ENCODE results near the gene TAGLN. TPM values are rescaled to one million over a fixed set of nuclear protein-coding genes. Genes with fewer than 3 reads are reported as not detected.

TAGLN gene
- total RNA-seq, 2 donors from 2014 or later, result 228 to 412 TPM

- no peaks in the 10 kb centered on the region for H3K9me3 Mint-ChIP-seq
- H3K4me3 ChIP-seq (ENCODE audit: low read length), result no peak overlapping the region
- 91 to 100% methylated on average over 1 of the region's 1 CpG for WGBS, 2 experiments (ENCODE audit: insufficient coverage in 1 of 2, insufficient read length in 1 of 2)
- H3K36me3 Mint-ChIP-seq (ENCODE audit: low read depth), result peaks cover 70% of the 10 kb centered on the region
- no peaks in the 10 kb centered on the region for H3K27me3 ChIP-seq (ENCODE audit: control insufficient read depth, insufficient read depth, low read length, poor library complexity, severe bottlenecking)
- H3K27ac ChIP-seq (ENCODE audit: low read depth, low read length), result no peak overlapping the region
- H3K27ac Mint-ChIP-seq, result no peak overlapping the region
- no peak for TF ChIP-seq CTCF (conservative IDR thresholded peaks at IDR 0.05)
- no peaks in the 10 kb centered on the region for H3K4me1 ChIP-seq (ENCODE audit: control insufficient read depth, insufficient read depth, low read length)
- peaks cover 8% of the 10 kb centered on the region for H3K4me1 Mint-ChIP-seq
- no peak overlapping the region for H3K9ac ChIP-seq (ENCODE audit: extremely low read depth, low read length, poor library complexity, severe bottlenecking)
- no peak for DNase-seq
- peaks cover 88% of the 10 kb centered on the region for H3K36me3 ChIP-seq (ENCODE audit: control insufficient read depth, insufficient read depth, low read length)
- no peaks in the 10 kb centered on the region for H3K27me3 Mint-ChIP-seq (ENCODE audit: insufficient read depth)
- H3K9me3 ChIP-seq (ENCODE audit: control insufficient read depth, low read length), result no peaks in the 10 kb centered on the region
- H3K4me3 Mint-ChIP-seq, result no peak overlapping the region
These were observed 32.7 kb upstream of the TAGLN start for GRCh38 chr11:117166491-117166890.

- no peak for DNase-seq
- Mint-ChIP-seq H3K4me1 (peaks cover 25% of the 10 kb centered on the region), H3K9me3 (no peaks in the 10 kb centered on the region), H3K27me3 (ENCODE audit: insufficient read depth) (no peaks in the 10 kb centered on the region), H3K4me3 (no peak overlapping the region), H3K36me3 (ENCODE audit: low read depth) (peaks cover 43% of the 10 kb centered on the region), H3K27ac (no peak overlapping the region)
- Histone ChIP-seq H3K4me3 (ENCODE audit: low read length) (no peak overlapping the region), H3K36me3 (ENCODE audit: control insufficient read depth, insufficient read depth, low read length) (peaks cover 82% of the 10 kb centered on the region), H3K27ac (ENCODE audit: low read depth, low read length) (no peak overlapping the region), H3K9me3 (ENCODE audit: control insufficient read depth, low read length) (no peaks in the 10 kb centered on the region), H3K4me1 (ENCODE audit: control insufficient read depth, insufficient read depth, low read length) (peaks cover 4% of the 10 kb centered on the region), H3K9ac (ENCODE audit: extremely low read depth, low read length, poor library complexity, severe bottlenecking) (no peak overlapping the region), H3K27me3 (ENCODE audit: control insufficient read depth, insufficient read depth, low read length, poor library complexity, severe bottlenecking) (no peaks in the 10 kb centered on the region)
- 82 to 96% methylated on average over 2 of the region's 2 CpGs for WGBS, 2 experiments (ENCODE audit: insufficient coverage in 1 of 2, insufficient read length in 1 of 2)
- TF ChIP-seq CTCF (conservative IDR thresholded peaks at IDR 0.05), result no peak
These were observed 29.4 kb upstream of the TAGLN start for GRCh38 chr11:117169736-117170135.

DNA sequence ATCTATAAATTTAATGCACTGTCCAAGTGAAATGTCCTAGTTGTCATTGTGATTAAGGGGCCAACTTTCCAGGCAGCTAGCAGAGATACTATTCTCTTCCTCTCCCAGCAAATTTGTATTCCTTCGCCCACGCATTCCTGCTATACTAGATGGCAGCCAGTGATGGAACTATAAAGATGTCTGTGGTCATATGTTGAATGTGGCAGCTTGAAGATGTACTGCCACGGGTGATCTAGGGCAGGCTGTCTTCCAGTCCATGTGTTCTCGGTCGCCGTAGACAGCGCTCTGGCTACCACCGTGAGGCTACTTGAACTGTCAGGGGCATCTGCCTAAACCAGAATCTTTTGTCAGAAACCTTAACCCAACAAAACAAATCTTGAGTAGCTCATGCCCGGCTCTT, 29.0 kb upstream of the TAGLN start:
- H3K4me1 ChIP-seq (ENCODE audit: control insufficient read depth, insufficient read depth, low read length), result peaks cover 4% of the 10 kb centered on the region
- TF ChIP-seq CTCF (conservative IDR thresholded peaks at IDR 0.05), result no peak
- Mint-ChIP-seq H3K4me1 (peaks cover 25% of the 10 kb centered on the region), H3K9me3 (no peaks in the 10 kb centered on the region), H3K4me3 (no peak overlapping the region), H3K36me3 (ENCODE audit: low read depth) (peaks cover 44% of the 10 kb centered on the region), H3K27me3 (ENCODE audit: insufficient read depth) (no peaks in the 10 kb centered on the region), H3K27ac (no peak overlapping the region)
- H3K9ac ChIP-seq (ENCODE audit: extremely low read depth, low read length, poor library complexity, severe bottlenecking), result no peak overlapping the region
- 91 to 93% methylated on average over 5 to 7 of the region's 9 CpGs for WGBS, 2 experiments (ENCODE audit: insufficient coverage in 1 of 2, insufficient read length in 1 of 2)
- H3K27me3 ChIP-seq (ENCODE audit: control insufficient read depth, insufficient read depth, low read length, poor library complexity, severe bottlenecking), result no peaks in the 10 kb centered on the region
- H3K4me3 ChIP-seq (ENCODE audit: low read length), result no peak overlapping the region
- H3K36me3 ChIP-seq (ENCODE audit: control insufficient read depth, insufficient read depth, low read length), result peaks cover 80% of the 10 kb centered on the region
- no peak overlapping the region for H3K27ac ChIP-seq (ENCODE audit: low read depth, low read length)
- no peak for DNase-seq
- H3K9me3 ChIP-seq (ENCODE audit: control insufficient read depth, low read length), result no peaks in the 10 kb centered on the region
